IMR-90 (cell line): ENCODE data around the gene HSD3B2. TPM values are rescaled to one million over a fixed set of nuclear protein-coding genes. Genes with fewer than 3 reads are reported as not detected.

Experiments used
- ATAC-seq: fragments of 200-7000 bp; cut with Tn5 transposase; 2 replicates; pipeline ENCODE4 v1.9.1; 2020; ENCODE audit warnings: low read depth, mild to moderate bottlenecking, moderate library complexity
- BruUV-seq: library from RNA; stranded (reverse); fragments of 400-500 nt; replicated peaks from 2 replicates; lab custom pipeline; 2021; lab: Mats Ljungman, UMichigan
- CTCF ChIA-PET: fragments of 300-600 bp; formaldehyde crosslinking; extraction: SDS; loops from one replicate; lab custom pipeline; 2021; ENCODE audit warnings: antibody characterized with exemption; lab: Yijun Ruan, JAX
- POLR2A ChIA-PET: fragments of 300-600 bp; sonication (Branson Sonifier 250); formaldehyde crosslinking; loops from one replicate; lab custom pipeline; 2022; ENCODE audit warnings: antibody characterized with exemption; ENCODE audit not compliant: unreplicated experiment; lab: Charles Lee
- DNase-seq: peaks from one replicate; pipeline ENCODE4 v3.0.0; 2013
- H2AFZ ChIP-seq: replicated peaks from 2 replicates; pipeline ENCODE3; 2013; ENCODE audit warnings: low read length, mild to moderate bottlenecking; ENCODE audit not compliant: poor library complexity
- H2AK5ac ChIP-seq: 2 replicates; pipeline ENCODE4 v1.6.1; 2013; ENCODE audit warnings: low read depth, low read length, inconsistent platforms
- H2AK9ac ChIP-seq: replicated peaks from 2 replicates; pipeline ENCODE3; 2013; ENCODE audit warnings: mild to moderate bottlenecking, low read depth, low read length, moderate library complexity; ENCODE audit not compliant: poor library complexity
- H2BK120ac ChIP-seq: 2 replicates; pipeline ENCODE4 v1.6.1; 2013; ENCODE audit warnings: low read depth, low read length, inconsistent platforms
- H2BK15ac ChIP-seq: 3 replicates; pipeline ENCODE4 v1.6.1; 2013; ENCODE audit warnings: low read depth, low read length, inconsistent platforms
- H2BK20ac ChIP-seq: 2 replicates; pipeline ENCODE4 v1.6.1; 2013; ENCODE audit warnings: low read depth, mild to moderate bottlenecking, inconsistent platforms, low read length, moderate library complexity
- H2BK5ac ChIP-seq: 2 replicates; pipeline ENCODE4 v1.6.1; 2013; ENCODE audit warnings: mild to moderate bottlenecking, low read depth, low read length, inconsistent platforms; ENCODE audit not compliant: poor library complexity, severe bottlenecking
- H3K14ac ChIP-seq: replicated peaks from 2 replicates; pipeline ENCODE4 v1.6.1; 2013; ENCODE audit warnings: low read depth, low read length, inconsistent platforms
- H3K18ac ChIP-seq: 2 replicates; pipeline ENCODE4 v1.6.1; 2013; ENCODE audit warnings: low read depth, low read length, control low read depth
- H3K23ac ChIP-seq: 2 replicates; pipeline ENCODE4 v1.6.1; 2013; ENCODE audit warnings: low read depth, low read length, inconsistent platforms
- H3K27ac ChIP-seq: 2 replicates; pipeline ENCODE4 v1.5.1; 2013; ENCODE audit warnings: mild to moderate bottlenecking, control low read depth, low read length; ENCODE audit not compliant: insufficient read depth
- H3K27me3 ChIP-seq: 2 replicates; pipeline ENCODE4 v1.6.1; 2013; ENCODE audit warnings: low read length; ENCODE audit not compliant: control insufficient read depth, insufficient read depth
- H3K36me3 ChIP-seq: 2 replicates; pipeline ENCODE4 v1.6.1; 2013; ENCODE audit warnings: low read length, mixed read lengths; ENCODE audit not compliant: control insufficient read depth, insufficient read depth
- H3K4ac ChIP-seq: 2 replicates; pipeline ENCODE4 v1.6.1; 2013; ENCODE audit warnings: low read depth, low read length, inconsistent platforms
- H3K4me1 ChIP-seq: 2 replicates; pipeline ENCODE4 v1.6.1; 2013; ENCODE audit warnings: low read length, mixed read lengths; ENCODE audit not compliant: control insufficient read depth, insufficient read depth
- H3K4me2 ChIP-seq: 2 replicates; pipeline ENCODE4 v1.6.1; 2013; ENCODE audit warnings: low read depth, mild to moderate bottlenecking, control low read depth, low read length, moderate library complexity
- H3K4me3 ChIP-seq: 2 replicates; pipeline ENCODE4 v1.5.1; 2013; ENCODE audit warnings: low read depth, mild to moderate bottlenecking, control low read depth, low read length, moderate library complexity; ENCODE audit not compliant: insufficient read depth
- H3K56ac ChIP-seq: 2 replicates; pipeline ENCODE4 v1.6.1; 2013; ENCODE audit warnings: low read length, inconsistent platforms; ENCODE audit not compliant: insufficient read depth; ENCODE audit errors: extremely low read depth
- H3K79me1 ChIP-seq, 2 experiments: 2 replicates each; pipeline ENCODE4 v1.6.1; 2013; ENCODE audit warnings: low read length in 2 of 2, inconsistent platforms in 1 of 2, low read depth in 1 of 2
- H3K9ac ChIP-seq: 2 replicates; pipeline ENCODE4 v1.6.1; 2013; ENCODE audit warnings: low read depth, low read length, control low read depth
- H3K9me1 ChIP-seq: 2 replicates; pipeline ENCODE4 v1.6.1; 2013; ENCODE audit warnings: low read length, inconsistent platforms; ENCODE audit not compliant: insufficient read depth
- H3K9me3 ChIP-seq: 2 replicates; pipeline ENCODE4 v1.6.1; 2013; ENCODE audit warnings: low read length; ENCODE audit not compliant: control insufficient read depth, insufficient read depth
- H4K20me1 ChIP-seq: 2 replicates; pipeline ENCODE4 v1.6.1; 2013; ENCODE audit warnings: low read length, inconsistent platforms; ENCODE audit not compliant: insufficient read depth
- H4K5ac ChIP-seq: 2 replicates; pipeline ENCODE4 v1.6.1; 2013; ENCODE audit warnings: mild to moderate bottlenecking, low read depth, low read length, control low read depth
- H4K8ac ChIP-seq, 2 experiments: 2 replicates each; pipeline ENCODE4 v1.6.1; 2013; ENCODE audit warnings: low read depth in 2 of 2, low read length in 2 of 2, control low read depth in 1 of 2, inconsistent platforms in 1 of 2
- H4K91ac ChIP-seq: 2 replicates; pipeline ENCODE4 v1.6.1; 2013; ENCODE audit warnings: low read depth, low read length, inconsistent platforms; ENCODE audit not compliant: insufficient read depth
- BHLHE40 ChIP-seq: fragments of 150-350 bp; IDR thresholded peaks from 2 replicates; pipeline ENCODE4 v1.6.1; 2016; ENCODE audit warnings: mild to moderate bottlenecking, low read depth, low read length
- CEBPB ChIP-seq: IDR thresholded peaks from 2 replicates; pipeline ENCODE4 v1.6.1; 2012; ENCODE audit warnings: low read depth, low read length, improper control_type of control experiment
- CHD1 ChIP-seq: IDR thresholded peaks from 2 replicates; pipeline ENCODE4 v1.6.1; 2012; ENCODE audit warnings: low read depth, low read length, improper control_type of control experiment
- CTCF ChIP-seq: conservative IDR thresholded peaks from 2 replicates; pipeline ENCODE4 v1.5.1; 2012; ENCODE audit warnings: mild to moderate bottlenecking, low read depth, low read length, improper control_type of control experiment
- ELK1 ChIP-seq: fragments of 150-350 bp; IDR thresholded peaks from 2 replicates; pipeline ENCODE4 v1.6.1; 2016; ENCODE audit warnings: low read depth, mild to moderate bottlenecking, low read length, moderate library complexity, borderline replicate concordance
- FOS ChIP-seq: fragments of 150-350 bp; IDR thresholded peaks from 2 replicates; pipeline ENCODE4 v1.6.1; 2016; ENCODE audit warnings: low read depth, low read length
- MAFK ChIP-seq: IDR thresholded peaks from 2 replicates; pipeline ENCODE4 v1.6.1; 2012; ENCODE audit warnings: low read depth, low read length, improper control_type of control experiment
- MAZ ChIP-seq: IDR thresholded peaks from 2 replicates; pipeline ENCODE4 v1.6.1; 2012; ENCODE audit warnings: low read depth, mild to moderate bottlenecking, low read length, improper control_type of control experiment, moderate library complexity, borderline replicate concordance
- MXI1 ChIP-seq: IDR thresholded peaks from 2 replicates; pipeline ENCODE4 v1.6.1; 2012; ENCODE audit warnings: low read depth, mild to moderate bottlenecking, low read length, moderate library complexity, borderline replicate concordance
- NFE2L2 ChIP-seq: fragments of 150-350 bp; IDR thresholded peaks from 2 replicates; pipeline ENCODE4 v1.6.1; 2016; ENCODE audit warnings: low read depth, mild to moderate bottlenecking, low read length
- POLR2A ChIP-seq: IDR thresholded peaks from 2 replicates; pipeline ENCODE4 v1.6.1; 2012; ENCODE audit warnings: mild to moderate bottlenecking, low read depth, low read length
- RAD21 ChIP-seq: IDR thresholded peaks from 2 replicates; pipeline ENCODE4 v1.6.1; 2012; ENCODE audit warnings: low read length, improper control_type of control experiment
- RCOR1 ChIP-seq: IDR thresholded peaks from 2 replicates; pipeline ENCODE4 v1.6.1; 2012; ENCODE audit warnings: mild to moderate bottlenecking, low read length, improper control_type of control experiment; ENCODE audit not compliant: insufficient replicate concordance
- RFX5 ChIP-seq: IDR thresholded peaks from 2 replicates; pipeline ENCODE4 v1.8.0; 2012; ENCODE audit warnings: low read depth, mild to moderate bottlenecking, low read length, moderate library complexity
- SMC3 ChIP-seq: fragments of 150-350 bp; IDR thresholded peaks from 2 replicates; pipeline ENCODE4 v1.6.1; 2016; ENCODE audit warnings: low read depth, mild to moderate bottlenecking, antibody characterized with exemption, low read length, moderate library complexity
- WGBS, 2 experiments: methylation state at CpG; one replicate each; pipeline versions ENCODE4 v1.1.5 to v1.1.7; 2013; ENCODE audit warnings: missing lambda C conversion rate in 2 of 2; ENCODE audit not compliant: insufficient read length in 1 of 2; ENCODE audit errors: extremely low coverage in 2 of 2; 5-methylcytosine and 5-hydroxymethylcytosine counted together
- dilution Hi-C: fragments of 300-500 bp; cut with HindIII; formaldehyde crosslinking; loops from one replicate; pipeline ENCODE4 v1.14.3; 2018; ENCODE audit warnings: low sequenced_read_pairs; ENCODE audit not compliant: unreplicated experiment
- in situ Hi-C: fragments of 300-500 bp; cut with MboI; formaldehyde crosslinking; loops from 3 replicates; pipeline ENCODE4 v1.14.3; 2019; ENCODE audit warnings: low sequenced_read_pairs, inconsistent platforms, mixed read lengths
- intact Hi-C: fragments of 100-400 bp; cut with micrococcal nuclease; formaldehyde crosslinking; loops from 2 replicates; pipeline ENCODE4 v1.10.0; 2022
- polyA plus RNA-seq, 3 experiments: library from polyadenylated mRNA; depleted of rRNA; stranded (reverse); fragments of >200 nt; gene quantifications; 2 replicates each; pipeline ENCODE4 v1.2.3, GENCODE V29; 2012; ENCODE audit warnings: low replicate concordance in 1 of 3
- total RNA-seq: library from RNA; depleted of rRNA; stranded (reverse); fragments of >200 nt; gene quantifications from 2 replicates; pipeline ENCODE4 v1.2.3, GENCODE V29; 2012
- TF ChIP-seq, protein P1 (sequence below): fragments of 150-350 bp; IDR thresholded peaks from 2 replicates; pipeline ENCODE4 v1.6.1; 2017; ENCODE audit warnings: mild to moderate bottlenecking, antibody characterized with exemption, low read length, low read depth

Gene HSD3B2
- total and polyA plus RNA-seq, 2 of the 4 experiments (the other 2 are of a cell fraction): not detected

DNA sequence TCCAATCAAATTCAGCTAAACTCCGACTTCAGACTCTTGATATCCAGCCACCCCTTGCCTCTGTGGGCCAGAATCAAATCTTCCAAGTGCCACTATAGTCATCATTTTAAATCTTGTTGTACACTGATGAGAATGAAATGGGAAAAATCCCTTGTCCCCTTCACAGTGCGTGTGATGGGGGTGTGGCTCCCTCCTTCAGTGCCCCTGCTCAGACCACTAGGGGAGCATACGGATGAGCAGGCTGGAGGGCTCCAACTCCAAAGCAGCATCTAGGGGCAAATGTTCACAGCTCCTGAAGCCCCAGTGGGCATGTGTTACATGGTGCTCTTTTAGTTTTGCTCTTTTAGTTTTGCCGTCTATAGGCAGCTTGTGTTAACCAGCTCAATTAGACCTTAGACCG lies 56.6 kb downstream of the HSD3B2 start:
- H4K91ac ChIP-seq: no peak overlapping the region
- H3K36me3 ChIP-seq: no peaks in the 10 kb centered on the region
- no peaks in the 10 kb centered on the region for H4K20me1 ChIP-seq
- no peak overlapping the region for H2BK15ac ChIP-seq
- WGBS, 2 experiments: no CpG with 5 or more reads among the region's 5 CpGs
- no peaks in the 10 kb centered on the region for H3K9me3 ChIP-seq
- POLR2A ChIA-PET: no interaction called here
- intact Hi-C loops (no loop called here), in situ Hi-C loops (no loop called here), dilution Hi-C loops (no loop called here)
- no peak overlapping the region for H2BK5ac ChIP-seq
- H3K9ac ChIP-seq: no peak overlapping the region
- BruUV-seq: no TSS peak
- no peaks in the 10 kb centered on the region for H3K27me3 ChIP-seq
- H3K4me3 ChIP-seq: no peak overlapping the region
- no peak overlapping the region for H4K5ac ChIP-seq
- no peak overlapping the region for H3K23ac ChIP-seq
- H2AFZ ChIP-seq: no peak overlapping the region
- H3K4me1 ChIP-seq: no peaks in the 10 kb centered on the region
- DNase-seq (no peak), ATAC-seq (no peak)
- H3K4ac ChIP-seq: no peak overlapping the region
- no peak overlapping the region for H2BK20ac ChIP-seq
- no peak overlapping the region for H3K14ac ChIP-seq
- no peaks in the 10 kb centered on the region for H3K79me1 ChIP-seq
- H4K8ac ChIP-seq: no peak overlapping the region
- no peak overlapping the region for H2AK5ac ChIP-seq
- TF ChIP-seq NFE2L2: no peak
- TF ChIP-seq FOS: no peak
- TF ChIP-seq ELK1: no peak
- TF ChIP-seq SMC3: no peak
- no peak for TF ChIP-seq RCOR1
- no peak for TF ChIP-seq CTCF
- TF ChIP-seq POLR2A: no peak
- no peak for TF ChIP-seq CHD1
- no peak for TF ChIP-seq BHLHE40
- TF ChIP-seq, protein P1, sequence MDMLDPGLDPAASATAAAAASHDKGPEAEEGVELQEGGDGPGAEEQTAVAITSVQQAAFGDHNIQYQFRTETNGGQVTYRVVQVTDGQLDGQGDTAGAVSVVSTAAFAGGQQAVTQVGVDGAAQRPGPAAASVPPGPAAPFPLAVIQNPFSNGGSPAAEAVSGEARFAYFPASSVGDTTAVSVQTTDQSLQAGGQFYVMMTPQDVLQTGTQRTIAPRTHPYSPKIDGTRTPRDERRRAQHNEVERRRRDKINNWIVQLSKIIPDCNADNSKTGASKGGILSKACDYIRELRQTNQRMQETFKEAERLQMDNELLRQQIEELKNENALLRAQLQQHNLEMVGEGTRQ: no peak
- TF ChIP-seq MXI1: no peak
- TF ChIP-seq RAD21: no peak
- no peak for TF ChIP-seq RFX5
- no peak for TF ChIP-seq MAFK
- no peak for TF ChIP-seq CEBPB
- TF ChIP-seq MAZ: no peak
- H3K56ac ChIP-seq: no peak overlapping the region
- H3K9me1 ChIP-seq: no peaks in the 10 kb centered on the region
- no peak overlapping the region for H3K4me2 ChIP-seq
- H3K18ac ChIP-seq: no peak overlapping the region
- H2AK9ac ChIP-seq: no peak overlapping the region
- CTCF ChIA-PET: no interaction called here
- no peak overlapping the region for H3K27ac ChIP-seq
- no peak overlapping the region for H2BK120ac ChIP-seq
